NOMO-1 treated with DMSO at 0.1 percent for 48 hours (cell line): ENCODE results near the gene ATP5F1D.
"Not testable (repeated sequence)": the region's sequence is repeated elsewhere in the genome, so short reads cannot be mapped to it uniquely, and the experiment has no call there.

Experiments used
- DNase-seq: peaks from one replicate; lab custom pipeline; 2025; ENCODE audit not compliant: unreplicated experiment; lab: John Stamatoyannopoulos, UW

ATP5F1D gene

GRCh38 chr19:1241417-1242095 lies at the start of gene ATP5F1D:
Gene ATP5F1D (plus strand): TSS chr19:1241751. CDS start chr19:1241851, 100 bp downstream.
- DNase-seq, result peak; percentile 89

DNA sequence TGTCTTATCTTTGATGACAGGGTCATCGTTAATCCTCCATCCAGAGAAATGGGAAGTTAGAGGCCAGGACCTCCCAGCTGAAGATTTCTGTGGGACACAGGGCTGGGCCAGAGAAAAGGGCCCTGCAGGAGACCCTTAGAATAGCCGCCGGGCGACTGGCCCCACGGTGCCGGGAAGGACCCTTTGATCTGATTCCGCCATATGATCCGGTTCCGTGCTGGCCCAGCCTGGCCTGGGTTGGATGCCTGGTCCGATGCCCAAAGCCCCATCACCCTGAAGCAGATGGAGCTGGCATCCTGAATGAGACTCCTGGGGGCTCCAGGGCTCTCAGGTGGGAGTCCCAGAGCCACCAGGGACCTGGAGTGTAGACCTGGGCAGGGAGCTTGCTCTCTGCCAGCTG lies 42.0 kb upstream of the ATP5F1D start:
- no peak for DNase-seq

- not testable (repeated sequence) for DNase-seq
Observed at GRCh38 chr19:1200614-1201013, 40.9 kb upstream of the ATP5F1D start.

GRCh38 chr19:1205114-1206099 lies 36.1 kb upstream of the ATP5F1D start, which contains the start of gene STK11:
Gene STK11 (plus strand): TSS chr19:1205778. CDS start chr19:1206914, 1,136 bp downstream.
- peak; percentile 97 for DNase-seq

- no peak for DNase-seq
Observed at GRCh38 chr19:1206150-1206863, 35.2 kb upstream of the ATP5F1D start.

GRCh38 chr19:1206864-1207450 lies 34.6 kb upstream of the ATP5F1D start:
- no peak for DNase-seq

- DNase-seq, result not testable (repeated sequence)
Observed at GRCh38 chr19:1208830-1209229, 32.7 kb upstream of the ATP5F1D start.

- DNase-seq, result no peak
Observed at GRCh38 chr19:1210227-1210538, 31.4 kb upstream of the ATP5F1D start.

- no peak for DNase-seq
Observed at GRCh38 chr19:1211494-1212234, 29.9 kb upstream of the ATP5F1D start.

DNA sequence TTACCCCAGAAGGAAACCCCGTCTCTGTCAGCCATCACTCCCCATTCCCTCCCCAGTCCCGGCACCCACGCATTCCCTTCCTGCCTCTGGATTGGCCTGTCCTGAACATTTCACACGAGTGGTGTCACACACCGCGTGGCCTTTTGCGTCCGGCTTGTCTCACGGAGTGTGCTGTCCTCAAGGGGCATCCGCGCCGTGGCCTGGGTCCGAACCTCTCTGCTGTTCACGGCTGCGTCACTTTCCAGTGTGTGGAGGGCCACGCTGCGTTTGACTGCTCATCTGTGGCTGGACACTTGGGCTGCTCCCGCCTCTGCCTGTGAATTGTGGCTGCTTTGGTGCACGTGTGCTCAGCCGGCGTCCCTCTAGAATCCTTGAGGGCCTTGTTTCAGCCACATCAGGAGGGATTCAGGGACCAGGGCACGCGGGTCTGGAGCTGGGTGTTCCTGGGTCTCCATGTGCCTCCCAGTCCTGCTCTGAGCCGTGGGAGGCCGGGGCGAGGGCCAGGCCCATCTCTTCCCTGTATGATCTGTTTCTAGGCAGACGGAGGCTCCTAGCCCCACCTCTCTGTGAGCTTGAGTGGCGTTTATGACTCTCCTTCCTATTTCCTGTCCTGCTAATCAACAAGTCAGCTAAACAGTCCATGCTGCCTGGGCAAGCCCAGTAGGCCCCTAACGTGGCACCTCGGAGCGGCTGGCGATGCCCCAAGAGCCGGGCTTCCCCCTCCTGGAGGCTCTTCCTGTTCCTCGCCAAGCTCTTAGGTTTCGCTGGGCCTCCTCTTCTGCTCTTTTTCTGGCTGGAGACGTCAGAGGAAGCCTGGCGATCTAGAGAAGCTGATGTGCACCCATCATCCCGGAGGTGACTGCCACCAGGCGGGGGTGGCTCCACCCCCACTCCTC lies 27.9 kb upstream of the ATP5F1D start:
- DNase-seq, result peak; percentile 75

DNA sequence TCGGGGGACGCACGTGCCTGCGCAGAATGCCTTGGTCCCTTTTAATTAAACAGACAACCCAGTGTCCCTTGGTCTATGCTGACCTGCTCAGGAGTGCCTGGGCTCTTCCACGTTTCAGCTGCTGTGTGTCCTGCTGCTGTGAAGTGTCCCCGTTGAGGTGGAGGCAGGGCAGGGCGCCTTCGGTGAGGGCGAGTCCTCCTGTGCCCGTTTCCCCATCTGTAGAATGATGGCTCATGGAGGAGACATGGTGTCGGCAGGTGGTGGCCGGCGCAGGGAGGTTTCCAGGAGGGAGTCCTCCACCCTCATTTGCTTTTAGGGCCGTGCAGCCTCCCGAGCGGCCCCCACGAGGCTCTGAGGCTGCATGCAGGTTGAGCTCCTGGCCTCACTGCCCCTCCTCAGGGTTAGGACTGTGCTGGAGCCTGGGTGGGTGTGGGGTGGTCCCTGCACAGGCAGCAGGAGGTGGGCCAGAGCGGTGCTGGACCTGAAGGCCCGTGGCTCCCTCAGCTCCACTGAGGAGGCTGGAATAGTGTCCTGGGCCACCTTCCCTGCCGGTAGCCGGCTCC lies 27.2 kb upstream of the ATP5F1D start:
- DNase-seq, result no peak

GRCh38 chr19:1214862-1215731 lies 26.5 kb upstream of the ATP5F1D start:
- no peak for DNase-seq

GRCh38 chr19:1216756-1217155 lies 24.8 kb upstream of the ATP5F1D start:
- DNase-seq, result no peak

- no peak for DNase-seq
Observed at GRCh38 chr19:1217366-1217765, 24.2 kb upstream of the ATP5F1D start.

DNA sequence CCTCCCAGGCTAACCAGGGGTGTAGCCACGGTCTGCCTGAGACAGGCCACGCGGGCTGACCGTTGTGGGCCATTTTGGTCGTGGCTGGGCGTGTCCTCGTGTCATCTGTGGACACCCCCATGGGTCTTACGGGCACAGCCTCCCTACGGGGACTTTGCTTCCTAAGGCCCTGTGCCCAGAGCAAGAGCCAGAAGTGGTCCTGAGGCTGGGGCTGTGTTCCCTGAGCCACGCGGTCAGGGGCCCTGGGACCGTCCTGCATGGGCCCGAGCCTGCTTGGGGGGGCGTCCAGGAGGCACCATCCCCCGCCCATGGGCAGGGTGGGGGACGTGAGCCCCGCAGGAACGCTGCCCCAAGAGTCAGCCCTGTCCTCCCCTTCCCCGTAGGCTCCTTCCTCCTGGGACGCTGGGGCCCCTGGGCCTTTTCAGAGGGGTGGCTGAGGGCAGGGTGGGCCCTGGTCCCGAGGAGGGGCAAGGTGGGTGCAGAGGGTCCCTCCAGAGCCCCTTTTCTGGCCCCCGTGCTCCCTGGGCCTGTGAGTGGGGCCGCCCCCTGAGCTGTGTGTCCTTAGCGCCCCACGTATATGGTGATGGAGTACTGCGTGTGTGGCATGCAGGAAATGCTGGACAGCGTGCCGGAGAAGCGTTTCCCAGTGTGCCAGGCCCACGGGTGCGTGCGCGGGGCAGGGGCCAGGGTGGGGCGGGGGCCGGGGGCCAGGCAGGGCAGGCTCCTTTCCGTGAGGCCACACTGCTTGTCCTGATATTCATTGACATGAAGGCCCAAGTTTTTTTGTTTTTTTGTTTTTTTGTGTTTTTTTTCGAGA lies 22.6 kb upstream of the ATP5F1D start:
- no peak for DNase-seq

DNA sequence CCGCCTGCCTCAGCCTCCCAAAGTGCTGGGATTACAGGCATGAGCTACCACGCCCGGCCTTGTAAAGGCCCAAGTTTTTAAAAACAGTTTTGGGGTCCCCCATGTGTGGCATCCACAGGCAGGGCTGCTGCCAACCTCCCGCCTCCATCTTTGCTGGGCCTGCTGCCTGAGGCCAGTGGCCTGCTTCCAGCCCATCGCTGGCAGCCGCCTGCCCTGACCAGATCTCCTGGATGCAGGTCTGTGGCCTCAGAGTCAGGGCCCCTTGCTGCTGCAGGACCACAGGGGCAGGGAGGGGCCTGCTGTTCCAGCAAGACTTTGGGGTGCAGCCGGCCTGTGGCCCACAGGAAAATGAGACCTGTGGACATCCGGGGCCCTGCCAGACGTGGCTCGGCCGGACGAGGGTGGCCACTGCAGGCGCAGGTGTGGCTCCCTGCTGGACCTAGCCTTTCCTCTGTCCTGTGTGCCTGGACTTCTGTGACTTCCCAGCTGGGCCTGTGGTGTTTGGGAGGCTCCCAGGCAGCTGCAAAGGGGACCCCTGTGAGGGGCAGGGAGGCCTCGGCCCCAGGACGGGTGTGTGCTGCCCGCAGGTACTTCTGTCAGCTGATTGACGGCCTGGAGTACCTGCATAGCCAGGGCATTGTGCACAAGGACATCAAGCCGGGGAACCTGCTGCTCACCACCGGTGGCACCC lies 21.6 kb upstream of the ATP5F1D start:
- DNase-seq, result no peak

DNA sequence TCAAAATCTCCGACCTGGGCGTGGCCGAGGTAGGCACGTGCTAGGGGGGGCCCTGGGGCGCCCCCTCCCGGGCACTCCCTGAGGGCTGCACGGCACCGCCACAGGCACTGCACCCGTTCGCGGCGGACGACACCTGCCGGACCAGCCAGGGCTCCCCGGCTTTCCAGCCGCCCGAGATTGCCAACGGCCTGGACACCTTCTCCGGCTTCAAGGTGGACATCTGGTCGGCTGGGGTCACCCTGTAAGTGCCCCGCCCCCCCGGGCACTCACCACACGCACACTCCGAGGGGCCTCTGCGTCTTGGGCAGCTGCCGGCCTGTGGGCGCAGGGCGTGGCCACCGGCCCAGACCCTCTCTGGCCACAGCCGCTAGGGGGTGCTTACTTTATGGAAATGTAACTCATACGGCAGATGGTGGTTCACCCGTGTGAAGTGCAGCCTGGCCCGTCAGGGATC lies 21.0 kb upstream of the ATP5F1D start:
- DNase-seq, result no peak
